Endothelial cell of umbilical vein (primary cell): ENCODE results near the gene RHOBTB1. TPM values are rescaled to one million over a fixed set of nuclear protein-coding genes. Genes with fewer than 3 reads are reported as not detected.

Experiments used
- BruUV-seq: library from RNA; stranded (reverse); fragments of 400-500 nt; replicated peaks from 2 replicates; lab custom pipeline; 2021; lab: Mats Ljungman, UMichigan
- CTCF ChIA-PET: fragments of 300-600, 350-600 bp; sonication (Branson Sonifier 250); formaldehyde crosslinking; loops from one replicate; lab custom pipeline; 2021; ENCODE audit warnings: antibody characterized with exemption, inconsistent platforms; lab: Charles Lee
- POLR2A ChIA-PET: fragments of 300-600, 350-600 bp; sonication (Branson Sonifier 250); formaldehyde crosslinking; loops from one replicate; lab custom pipeline; 2021; ENCODE audit warnings: antibody characterized with exemption, inconsistent platforms; lab: Charles Lee
- DNase-seq: peaks from one replicate; pipeline ENCODE4 v3.0.0-alpha.2; 2011; ENCODE audit warnings: low read depth, low spot score
- FAIRE-seq: peaks from 2 replicates; lab custom pipeline; 2011; peaks lifted over from hg19 to GRCh38; lab: Jason Lieb, UNC
- H2AFZ ChIP-seq: 2 replicates; pipeline ENCODE4 v1.6.0; 2012; ENCODE audit warnings: low read depth, low read length, control low read depth, inconsistent platforms
- H3K27ac ChIP-seq: 2 replicates; pipeline ENCODE4 v1.5.1; 2011; ENCODE audit warnings: low read depth, mild to moderate bottlenecking, control low read depth, low read length, moderate library complexity; ENCODE audit not compliant: insufficient read depth
- H3K27me3 ChIP-seq, 2 experiments: 2 replicates each; pipeline versions ENCODE4 v1.6.0 to v1.6.1; 2011; ENCODE audit warnings: low read length in 2 of 2, mixed read lengths in 1 of 2; ENCODE audit not compliant: control insufficient read depth in 2 of 2, insufficient read depth in 2 of 2
- H3K36me3 ChIP-seq, 2 experiments: 2 replicates in 1 of 2; 3 replicates in 1 of 2; pipeline ENCODE4 v1.5.1; 2011; ENCODE audit warnings: low read length in 2 of 2, mild to moderate bottlenecking in 1 of 2, moderate library complexity in 1 of 2; ENCODE audit not compliant: control insufficient read depth in 2 of 2, insufficient read depth in 2 of 2; ENCODE audit errors: extremely low read depth in 1 of 2
- H3K4me1 ChIP-seq: 3 replicates; pipeline ENCODE4 v1.5.1; 2011; ENCODE audit warnings: mild to moderate bottlenecking, low read length; ENCODE audit not compliant: control insufficient read depth, insufficient read depth; ENCODE audit errors: extremely low read depth
- H3K4me2 ChIP-seq: 2 replicates; pipeline ENCODE4 v1.6.1; 2011; ENCODE audit warnings: low read length, control low read depth, mixed read lengths; ENCODE audit not compliant: insufficient read depth
- H3K4me3 ChIP-seq, 3 experiments: fragments of 200-600 bp in 1 of 3; sonication (generic), shearing (Covaris generic) in 1 of 3; replicated peaks in 1 of 3; 2 replicates each; pipeline ENCODE4 v1.5.1; 2011 to 2016; ENCODE audit warnings: control low read depth in 3 of 3, low read length in 3 of 3, mild to moderate bottlenecking in 2 of 3, inconsistent platforms in 1 of 3, low read depth in 1 of 3, moderate library complexity in 1 of 3; ENCODE audit not compliant: insufficient read depth in 1 of 3
- H3K79me2 ChIP-seq: 2 replicates; pipeline ENCODE4 v1.6.0; 2012; ENCODE audit warnings: low read length, inconsistent platforms; ENCODE audit not compliant: control insufficient read depth, insufficient read depth
- H3K9ac ChIP-seq: replicated peaks from 2 replicates; pipeline ENCODE3; 2011; ENCODE audit warnings: low read length, control low read depth; ENCODE audit not compliant: insufficient read depth; ENCODE audit errors: extremely low read depth
- H3K9me1 ChIP-seq: replicated peaks from 3 replicates; pipeline ENCODE4 v1.6.0; 2011; ENCODE audit warnings: mild to moderate bottlenecking, low read length; ENCODE audit not compliant: control insufficient read depth, insufficient read depth; ENCODE audit errors: extremely low read depth
- H3K9me3 ChIP-seq: replicated peaks from 2 replicates; pipeline ENCODE4 v1.5.1; 2012; ENCODE audit warnings: low read length, inconsistent platforms; ENCODE audit not compliant: control insufficient read depth, insufficient read depth
- H4K20me1 ChIP-seq: replicated peaks from 2 replicates; pipeline ENCODE3; 2011; ENCODE audit warnings: mild to moderate bottlenecking, low read length; ENCODE audit not compliant: control insufficient read depth, insufficient read depth; ENCODE audit errors: extremely low read depth
- CTCF ChIP-seq, 2 donors: IDR thresholded peaks; 1 replicate in 1 of 2; 2 replicates in 1 of 2; pipeline ENCODE4 v1.5.1; 2011; ENCODE audit warnings: low read length in 2 of 2, mild to moderate bottlenecking in 2 of 2, moderate library complexity in 2 of 2, control low read depth in 1 of 2, inconsistent platforms in 1 of 2, low read depth in 1 of 2; ENCODE audit not compliant: insufficient read depth in 1 of 2; ENCODE audit errors: extremely low read depth in 1 of 2
- EZH2 ChIP-seq: IDR thresholded peaks from 2 replicates; pipeline ENCODE4 v1.6.1; 2012; ENCODE audit warnings: borderline replicate concordance, low read depth, mild to moderate bottlenecking, moderate library complexity, low read length, inconsistent platforms; ENCODE audit not compliant: severe bottlenecking
- FOS ChIP-seq: IDR thresholded peaks from 2 replicates; pipeline ENCODE4 v1.6.1; 2011; ENCODE audit warnings: mild to moderate bottlenecking, low read length, moderate library complexity, borderline replicate concordance; ENCODE audit not compliant: insufficient read depth
- GATA2 ChIP-seq: IDR thresholded peaks from 2 replicates; pipeline ENCODE4 v1.7.0; 2011; ENCODE audit warnings: low read depth, mild to moderate bottlenecking, moderate library complexity, mixed read lengths, low read length; ENCODE audit not compliant: insufficient read length, insufficient read depth
- JUN ChIP-seq: IDR thresholded peaks from 2 replicates; pipeline ENCODE4 v1.6.1; 2011; ENCODE audit warnings: borderline replicate concordance, low read depth; ENCODE audit not compliant: insufficient read length, insufficient read depth
- MAX ChIP-seq: IDR thresholded peaks from 2 replicates; pipeline ENCODE4 v1.6.1; 2011; ENCODE audit not compliant: insufficient read depth, insufficient read length
- MYC ChIP-seq: IDR thresholded peaks from one replicate; pipeline ENCODE4 v1.6.1; 2011; ENCODE audit warnings: mild to moderate bottlenecking, low read depth, low read length
- POLR2A ChIP-seq: IDR thresholded peaks from 2 replicates; pipeline ENCODE4 v1.6.1; 2012; ENCODE audit warnings: low read depth, mild to moderate bottlenecking, control low read depth, low read length
- POLR2AphosphoS5 ChIP-seq: IDR thresholded peaks from 2 replicates; pipeline ENCODE4 v1.6.1; 2012; ENCODE audit warnings: low read depth, mild to moderate bottlenecking, control low read depth, low read length, moderate library complexity; ENCODE audit not compliant: insufficient read depth
- dilution Hi-C: fragments of 300-500 bp; cut with MboI; formaldehyde crosslinking; loops from one replicate; pipeline ENCODE4 v1.15.0; 2019; ENCODE audit warnings: low sequenced_read_pairs; ENCODE audit not compliant: extremely low pct_ligation_motif_present
- intact Hi-C: fragments of 100-400 bp; cut with micrococcal nuclease; formaldehyde crosslinking; loops from one replicate; pipeline ENCODE4 v1.10.0; 2022
- polyA plus RNA-seq, 4 experiments: library from polyadenylated mRNA; depleted of rRNA in 3 of 4; stranded (reverse) in 3 of 4; unstranded in 1 of 4; fragments of >200 nt; gene quantifications; 2 replicates each; pipeline versions ENCODE4 v1.2.1 to v1.2.3, GENCODE V29; 2011 to 2012; ENCODE audit warnings: missing spikeins in 1 of 4
- total RNA-seq: library from RNA; stranded (reverse); gene quantifications from 2 replicates; pipeline ENCODE4 v1.2.3, GENCODE V29; 2021

Gene RHOBTB1
- total and polyA plus RNA-seq, 2 donors (not counting 3 experiments of a cell fraction or from before 2014, with no cell fraction given): 21.2 to 31.0 TPM

DNA sequence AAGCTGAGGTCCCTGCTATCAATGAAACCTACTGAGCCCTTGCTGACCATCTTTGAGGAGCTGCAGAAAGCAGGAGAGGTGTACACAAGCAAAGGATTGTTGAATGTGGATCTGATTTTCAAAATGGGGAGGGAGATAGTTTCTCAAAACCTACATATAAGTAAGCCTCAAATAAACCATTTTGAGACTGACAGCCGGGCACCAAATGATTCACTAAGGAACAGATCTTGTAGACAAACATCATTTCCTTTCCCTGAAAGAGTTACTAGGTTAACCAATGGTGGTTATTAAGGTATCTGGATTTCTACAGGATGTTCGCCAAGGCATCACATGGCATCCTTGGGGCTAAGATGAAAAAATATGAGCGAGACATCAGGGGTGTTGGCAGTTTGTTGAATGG is 24.5 kb upstream of the RHOBTB1 start:
- H4K20me1 ChIP-seq: no peaks in the 10 kb centered on the region
- dilution Hi-C loops (no loop called here), intact Hi-C loops (loop anchor here (10.0 kb wide), 2 partner anchors 524 to 656 kb away; no protein-coding TSS in a partner anchor)
- H2AFZ ChIP-seq: no peak overlapping the region
- no peaks in the 10 kb centered on the region for H3K36me3 ChIP-seq
- peaks cover 18% of the 10 kb centered on the region for H3K4me1 ChIP-seq
- DNase-seq: no peak
- H3K9ac ChIP-seq: no peak overlapping the region
- H3K4me3 ChIP-seq: no peak overlapping the region
- FAIRE-seq: no peak
- TF ChIP-seq GATA2 (no peak), EZH2 (no peak), MYC (no peak), CTCF (IDR thresholded peaks at IDR 0.05; ENCODE audit: extremely low read depth in 1 of 2, insufficient read depth in 1 of 2, low read depth in 1 of 2, low read length in 2 of 2) (no peak), POLR2AphosphoS5 (no peak), JUN (no peak), FOS (no peak), MAX (no peak), POLR2A (no peak)
- no peak overlapping the region for H3K27ac ChIP-seq
- no peaks in the 10 kb centered on the region for H3K9me1 ChIP-seq
- H3K4me2 ChIP-seq: no peak overlapping the region
- ChIA-PET POLR2A (no interaction called here), CTCF (no interaction called here)
- H3K79me2 ChIP-seq: no peaks in the 10 kb centered on the region
- BruUV-seq: no TSS peak
- no peaks in the 10 kb centered on the region for H3K9me3 ChIP-seq
- no peaks in the 10 kb centered on the region for H3K27me3 ChIP-seq
